Activated naive CD8-positive, alpha-beta T cell treated with anti-CD3 and anti-CD28 coated beads, Interleukin-2, amount 50 U/mL, for 24 hours (primary cell): ENCODE measurements around the gene LRRC4C.
"Not testable (repeated sequence)": the region's sequence is repeated elsewhere in the genome, so short reads cannot be mapped to it uniquely, and the experiment has no call there.

Source experiments
- ATAC-seq: fragments of 150-1000 bp; cut with Tn5 transposase; one replicate; pipeline ENCODE4 v1.10.0; 2021
- DNase-seq: peaks from one replicate; pipeline ENCODE4 v3.0.0; 2021
- H3K27ac Mint-ChIP-seq: one replicate; pipeline ENCODE4 v1.8.0; 2021; ENCODE audit warnings: mild to moderate bottlenecking, mixed read lengths
- H3K27me3 Mint-ChIP-seq: one replicate; pipeline ENCODE4 v1.8.0; 2021; ENCODE audit warnings: mixed read lengths
- H3K36me3 Mint-ChIP-seq: one replicate; pipeline ENCODE4 v1.8.0; 2021; ENCODE audit warnings: low read depth, mixed read lengths
- H3K4me1 Mint-ChIP-seq: one replicate; pipeline ENCODE4 v1.8.0; 2021; ENCODE audit warnings: mixed read lengths
- H3K4me3 Mint-ChIP-seq: one replicate; pipeline ENCODE4 v1.8.0; 2021; ENCODE audit warnings: mild to moderate bottlenecking, moderate library complexity, mixed read lengths
- H3K9me3 Mint-ChIP-seq: one replicate; pipeline ENCODE4 v1.8.0; 2021; ENCODE audit warnings: mixed read lengths

Gene LRRC4C

GRCh38 chr11:40606800-40607199, 852.7 kb downstream of the LRRC4C start:
- H3K36me3 Mint-ChIP-seq = no peaks in the 10 kb centered on the region
- ATAC-seq (no peak), DNase-seq (no peak)
- no peaks in the 10 kb centered on the region for H3K27me3 Mint-ChIP-seq
- peaks cover 41% of the 10 kb centered on the region for H3K9me3 Mint-ChIP-seq
- no peaks in the 10 kb centered on the region for H3K4me1 Mint-ChIP-seq
- no peak overlapping the region for H3K27ac Mint-ChIP-seq
- no peak overlapping the region for H3K4me3 Mint-ChIP-seq

GRCh38 chr11:40602866-40603552, 856.4 kb downstream of the LRRC4C start:
- ATAC-seq (no peak), DNase-seq (no peak)
- Mint-ChIP-seq H3K4me3 (no peak overlapping the region), H3K9me3 (peaks cover 36% of the 10 kb centered on the region), H3K27me3 (no peaks in the 10 kb centered on the region), H3K27ac (no peak overlapping the region), H3K36me3 (no peaks in the 10 kb centered on the region), H3K4me1 (no peaks in the 10 kb centered on the region)

- H3K27ac Mint-ChIP-seq = no peak overlapping the region
- no peak for ATAC-seq
- no peak overlapping the region for H3K4me3 Mint-ChIP-seq
- H3K4me1 Mint-ChIP-seq = no peaks in the 10 kb centered on the region
- no peak for DNase-seq
- no peaks in the 10 kb centered on the region for H3K27me3 Mint-ChIP-seq
- peaks cover 14% of the 10 kb centered on the region for H3K9me3 Mint-ChIP-seq
- no peaks in the 10 kb centered on the region for H3K36me3 Mint-ChIP-seq
Observed at GRCh38 chr11:40597546-40598113, 861.8 kb downstream of the LRRC4C start.

GRCh38 chr11:40573254-40573891, 886.1 kb downstream of the LRRC4C start:
- peaks cover 24% of the 10 kb centered on the region for H3K9me3 Mint-ChIP-seq
- H3K4me1 Mint-ChIP-seq = no peaks in the 10 kb centered on the region
- H3K27ac Mint-ChIP-seq = no peak overlapping the region
- no peak overlapping the region for H3K4me3 Mint-ChIP-seq
- no peaks in the 10 kb centered on the region for H3K27me3 Mint-ChIP-seq
- no peaks in the 10 kb centered on the region for H3K36me3 Mint-ChIP-seq
- DNase-seq = no peak
- ATAC-seq = no peak

GRCh38 chr11:40569947-40570531, 889.4 kb downstream of the LRRC4C start:
- no peak overlapping the region for H3K27ac Mint-ChIP-seq
- no peak overlapping the region for H3K4me3 Mint-ChIP-seq
- H3K27me3 Mint-ChIP-seq = no peaks in the 10 kb centered on the region
- H3K4me1 Mint-ChIP-seq = no peaks in the 10 kb centered on the region
- H3K9me3 Mint-ChIP-seq = peaks cover 16% of the 10 kb centered on the region
- H3K36me3 Mint-ChIP-seq = no peaks in the 10 kb centered on the region
- no peak for ATAC-seq
- no peak for DNase-seq

- H3K27ac Mint-ChIP-seq = no peak overlapping the region
- no peaks in the 10 kb centered on the region for H3K4me1 Mint-ChIP-seq
- ATAC-seq (no peak), DNase-seq (no peak)
- H3K9me3 Mint-ChIP-seq = peaks cover 14% of the 10 kb centered on the region
- H3K36me3 Mint-ChIP-seq = no peaks in the 10 kb centered on the region
- no peak overlapping the region for H3K4me3 Mint-ChIP-seq
- H3K27me3 Mint-ChIP-seq = no peaks in the 10 kb centered on the region
Observed at GRCh38 chr11:40567392-40567791, 892.1 kb downstream of the LRRC4C start.

GRCh38 chr11:40544162-40544561, 915.3 kb downstream of the LRRC4C start:
- Mint-ChIP-seq H3K27ac (no peak overlapping the region), H3K4me3 (no peak overlapping the region), H3K27me3 (no peaks in the 10 kb centered on the region), H3K4me1 (no peaks in the 10 kb centered on the region), H3K9me3 (peaks cover 31% of the 10 kb centered on the region), H3K36me3 (no peaks in the 10 kb centered on the region)
- DNase-seq (no peak), ATAC-seq (no peak)

GRCh38 chr11:40542821-40543220, 916.6 kb downstream of the LRRC4C start:
- peaks cover 22% of the 10 kb centered on the region for H3K9me3 Mint-ChIP-seq
- no peak overlapping the region for H3K4me3 Mint-ChIP-seq
- no peak for ATAC-seq

GRCh38 chr11:40537734-40538133, 921.7 kb downstream of the LRRC4C start:
- ATAC-seq (no peak), DNase-seq (no peak)
- Mint-ChIP-seq H3K4me3 (no peak overlapping the region), H3K9me3 (peaks cover 11% of the 10 kb centered on the region), H3K4me1 (no peaks in the 10 kb centered on the region), H3K27me3 (no peaks in the 10 kb centered on the region), H3K36me3 (no peaks in the 10 kb centered on the region), H3K27ac (no peak overlapping the region)

More at GRCh38 chr11:40542821-40543220, 916.6 kb downstream of the LRRC4C start:
- DNase-seq = no peak
- Mint-ChIP-seq H3K36me3 (no peaks in the 10 kb centered on the region), H3K27ac (no peak overlapping the region), H3K27me3 (no peaks in the 10 kb centered on the region), H3K4me1 (no peaks in the 10 kb centered on the region)

- not testable (repeated sequence) for H3K4me1 Mint-ChIP-seq, H3K36me3 Mint-ChIP-seq, H3K27ac Mint-ChIP-seq, H3K4me3 Mint-ChIP-seq, H3K9me3 Mint-ChIP-seq, H3K27me3 Mint-ChIP-seq, DNase-seq, ATAC-seq
Observed at GRCh38 chr11:40522080-40522479, 937.4 kb downstream of the LRRC4C start.

- Mint-ChIP-seq H3K9me3 (peaks cover 12% of the 10 kb centered on the region), H3K27me3 (no peaks in the 10 kb centered on the region), H3K27ac (no peak overlapping the region), H3K36me3 (no peaks in the 10 kb centered on the region), H3K4me3 (no peak overlapping the region), H3K4me1 (no peaks in the 10 kb centered on the region)
- ATAC-seq (no peak), DNase-seq (no peak)
Observed at GRCh38 chr11:40517122-40517521, 942.3 kb downstream of the LRRC4C start.

- Mint-ChIP-seq H3K9me3 (peaks cover 21% of the 10 kb centered on the region), H3K4me1 (no peaks in the 10 kb centered on the region), H3K4me3 (no peak overlapping the region), H3K27me3 (no peaks in the 10 kb centered on the region), H3K36me3 (no peaks in the 10 kb centered on the region), H3K27ac (no peak overlapping the region)
- no peak for DNase-seq
- ATAC-seq = no peak
Observed at GRCh38 chr11:40514124-40514523, 945.3 kb downstream of the LRRC4C start.

- Mint-ChIP-seq H3K36me3 (no peaks in the 10 kb centered on the region), H3K4me3 (no peak overlapping the region), H3K4me1 (no peaks in the 10 kb centered on the region), H3K9me3 (peaks cover 21% of the 10 kb centered on the region), H3K27ac (no peak overlapping the region), H3K27me3 (no peaks in the 10 kb centered on the region)
- DNase-seq (no peak), ATAC-seq (no peak)
Observed at GRCh38 chr11:40513281-40513680, 946.2 kb downstream of the LRRC4C start.

GRCh38 chr11:40508303-40508702, 951.1 kb downstream of the LRRC4C start:
- H3K27ac Mint-ChIP-seq = no peak overlapping the region

GRCh38 chr11:40506226-40506625, 953.2 kb downstream of the LRRC4C start:
- no peaks in the 10 kb centered on the region for H3K27me3 Mint-ChIP-seq
- ATAC-seq (no peak), DNase-seq (no peak)
- no peaks in the 10 kb centered on the region for H3K4me1 Mint-ChIP-seq
- no peak overlapping the region for H3K4me3 Mint-ChIP-seq
- no peak overlapping the region for H3K27ac Mint-ChIP-seq
- no peaks in the 10 kb centered on the region for H3K36me3 Mint-ChIP-seq
- H3K9me3 Mint-ChIP-seq = peaks cover 29% of the 10 kb centered on the region

More at GRCh38 chr11:40508303-40508702, 951.1 kb downstream of the LRRC4C start:
- DNase-seq = no peak
- Mint-ChIP-seq H3K27me3 (no peaks in the 10 kb centered on the region), H3K4me3 (no peak overlapping the region), H3K4me1 (no peaks in the 10 kb centered on the region), H3K9me3 (peaks cover 25% of the 10 kb centered on the region), H3K36me3 (no peaks in the 10 kb centered on the region)
- no peak for ATAC-seq
